Astrocyte of the cerebellum (primary cell): ENCODE measurements around the gene CFAP70.
"Not testable (repeated sequence)": the region's sequence is repeated elsewhere in the genome, so short reads cannot be mapped to it uniquely, and the experiment has no call there.

Experiments used
- DNase-seq: peaks from one replicate; pipeline ENCODE4 v3.0.0-alpha.2; 2011; ENCODE audit warnings: low read depth
- H3K4me3 ChIP-seq: 2 replicates; pipeline ENCODE4 v1.5.1; 2011; ENCODE audit warnings: mild to moderate bottlenecking, low read depth, low read length, moderate library complexity
- in situ Hi-C: cut with HindIII; loops from 2 replicates; pipeline ENCODE4 v1.10.0; 2017; ENCODE audit warnings: low sequenced_read_pairs
- TF ChIP-seq, protein P1 (sequence below): IDR thresholded peaks from 2 replicates; pipeline ENCODE4 v1.5.1; 2012; ENCODE audit warnings: low read length, low read depth, moderate library complexity, mild to moderate bottlenecking; ENCODE audit errors: missing control alignments

Gene CFAP70

DNA sequence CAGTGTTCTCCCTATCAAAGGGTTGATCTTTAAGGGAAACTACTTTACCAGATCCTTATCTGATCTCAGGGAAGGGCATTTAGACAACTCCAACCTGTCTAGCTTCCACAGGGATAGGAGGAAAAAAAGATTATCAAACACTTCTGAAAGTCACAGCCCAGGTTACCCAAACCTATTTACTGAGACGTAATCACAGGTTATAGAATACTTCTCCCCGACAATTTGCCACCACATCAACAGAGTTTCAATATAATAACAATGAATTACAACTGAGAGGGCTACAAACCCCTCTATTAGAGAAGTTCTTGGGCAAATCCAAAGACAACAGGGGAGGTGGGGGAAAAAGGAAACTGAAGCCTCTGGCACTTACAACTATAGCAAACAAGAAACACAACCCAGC, 26.3 kb downstream of the CFAP70 start:
- TF ChIP-seq, protein P1, sequence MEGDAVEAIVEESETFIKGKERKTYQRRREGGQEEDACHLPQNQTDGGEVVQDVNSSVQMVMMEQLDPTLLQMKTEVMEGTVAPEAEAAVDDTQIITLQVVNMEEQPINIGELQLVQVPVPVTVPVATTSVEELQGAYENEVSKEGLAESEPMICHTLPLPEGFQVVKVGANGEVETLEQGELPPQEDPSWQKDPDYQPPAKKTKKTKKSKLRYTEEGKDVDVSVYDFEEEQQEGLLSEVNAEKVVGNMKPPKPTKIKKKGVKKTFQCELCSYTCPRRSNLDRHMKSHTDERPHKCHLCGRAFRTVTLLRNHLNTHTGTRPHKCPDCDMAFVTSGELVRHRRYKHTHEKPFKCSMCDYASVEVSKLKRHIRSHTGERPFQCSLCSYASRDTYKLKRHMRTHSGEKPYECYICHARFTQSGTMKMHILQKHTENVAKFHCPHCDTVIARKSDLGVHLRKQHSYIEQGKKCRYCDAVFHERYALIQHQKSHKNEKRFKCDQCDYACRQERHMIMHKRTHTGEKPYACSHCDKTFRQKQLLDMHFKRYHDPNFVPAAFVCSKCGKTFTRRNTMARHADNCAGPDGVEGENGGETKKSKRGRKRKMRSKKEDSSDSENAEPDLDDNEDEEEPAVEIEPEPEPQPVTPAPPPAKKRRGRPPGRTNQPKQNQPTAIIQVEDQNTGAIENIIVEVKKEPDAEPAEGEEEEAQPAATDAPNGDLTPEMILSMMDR, result no peak
- DNase-seq, result no peak
- no peak overlapping the region for H3K4me3 ChIP-seq
- in situ Hi-C loops, result no loop called here

DNA sequence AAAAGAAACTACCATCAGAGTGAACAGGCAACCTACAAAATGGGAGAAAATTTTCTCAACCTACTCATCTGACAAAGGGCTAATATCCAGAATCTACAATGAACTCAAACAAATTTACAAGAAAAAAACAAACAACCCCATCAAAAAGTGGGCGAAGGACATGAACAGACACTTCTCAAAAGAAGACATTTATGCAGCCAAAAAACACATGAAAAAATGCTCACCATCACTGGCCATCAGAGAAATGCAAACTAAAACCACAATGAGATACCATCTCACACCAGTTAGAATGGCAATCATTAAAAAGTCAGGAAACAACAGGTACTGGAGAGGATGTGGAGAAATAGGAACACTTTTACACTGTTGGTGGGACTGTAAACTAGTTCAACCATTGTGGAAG, 30.1 kb downstream of the CFAP70 start:
- H3K4me3 ChIP-seq, DNase-seq, in situ Hi-C loops: not testable (repeated sequence)

DNA sequence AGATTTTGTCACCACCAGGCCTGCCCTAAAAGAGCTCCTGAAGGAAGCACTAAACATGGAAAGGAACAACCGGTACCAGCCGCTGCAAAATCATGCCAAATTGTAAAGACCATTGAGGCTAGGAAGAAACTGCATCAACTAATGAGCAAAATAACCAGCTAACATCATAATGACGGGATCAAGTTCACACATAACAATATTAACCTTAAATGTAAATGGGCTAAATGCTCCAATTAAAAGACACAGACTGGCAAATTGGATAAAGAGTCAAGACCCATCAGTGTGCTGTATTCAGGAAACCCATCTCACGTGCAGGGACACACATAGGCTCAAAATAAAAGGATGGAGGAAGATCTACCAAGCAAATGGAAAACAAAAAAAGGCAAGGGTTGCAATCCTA, 33.4 kb downstream of the CFAP70 start:
- in situ Hi-C loops, DNase-seq, H3K4me3 ChIP-seq: not testable (repeated sequence)

DNA sequence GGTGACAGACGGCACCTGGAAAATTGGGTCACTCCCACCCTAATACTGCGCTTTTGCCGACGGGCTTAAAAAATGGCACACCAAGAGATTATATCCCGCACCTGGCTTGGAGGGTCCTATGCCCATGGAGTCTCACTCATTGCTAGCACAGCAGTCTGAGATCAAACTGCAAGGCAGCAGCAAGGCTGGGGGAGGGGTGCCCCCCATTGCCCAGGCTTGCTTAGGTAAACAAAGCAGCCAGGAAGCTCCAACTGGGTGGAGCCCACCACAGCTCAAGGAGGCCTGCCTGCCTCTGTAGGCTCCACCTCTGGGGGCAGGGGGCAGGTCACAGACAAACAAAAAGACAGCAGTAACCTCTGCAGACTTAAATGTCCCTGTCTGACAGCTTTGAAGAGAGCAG, 35.1 kb downstream of the CFAP70 start:
- in situ Hi-C loops, DNase-seq: not testable (repeated sequence)

DNA sequence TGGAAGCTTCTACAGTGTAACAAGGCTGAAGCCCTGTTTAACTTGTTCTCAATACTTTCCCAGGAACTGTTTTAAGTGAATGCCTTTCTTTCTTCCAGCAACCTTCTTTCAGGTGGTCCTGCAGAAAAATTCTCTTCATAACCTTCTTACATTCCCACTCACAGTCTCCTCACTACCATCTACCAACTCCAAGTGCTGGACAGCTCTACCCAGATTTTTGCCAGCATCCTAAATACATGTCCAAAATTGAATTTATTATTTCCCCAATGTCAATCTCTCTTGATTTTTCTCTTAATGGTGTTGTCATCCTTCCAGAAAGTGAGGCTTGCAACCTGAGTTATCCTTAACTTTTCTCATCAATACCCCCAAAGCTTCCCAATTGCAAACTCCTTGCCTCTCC, 48.2 kb downstream of the CFAP70 start:
- no peak overlapping the region for H3K4me3 ChIP-seq
- in situ Hi-C loops, result no loop called here
- TF ChIP-seq, protein P1, result no peak
- no peak for DNase-seq

More for the DNA sequence above, 35.1 kb downstream of the CFAP70 start:
- not testable (repeated sequence) for H3K4me3 ChIP-seq

DNA sequence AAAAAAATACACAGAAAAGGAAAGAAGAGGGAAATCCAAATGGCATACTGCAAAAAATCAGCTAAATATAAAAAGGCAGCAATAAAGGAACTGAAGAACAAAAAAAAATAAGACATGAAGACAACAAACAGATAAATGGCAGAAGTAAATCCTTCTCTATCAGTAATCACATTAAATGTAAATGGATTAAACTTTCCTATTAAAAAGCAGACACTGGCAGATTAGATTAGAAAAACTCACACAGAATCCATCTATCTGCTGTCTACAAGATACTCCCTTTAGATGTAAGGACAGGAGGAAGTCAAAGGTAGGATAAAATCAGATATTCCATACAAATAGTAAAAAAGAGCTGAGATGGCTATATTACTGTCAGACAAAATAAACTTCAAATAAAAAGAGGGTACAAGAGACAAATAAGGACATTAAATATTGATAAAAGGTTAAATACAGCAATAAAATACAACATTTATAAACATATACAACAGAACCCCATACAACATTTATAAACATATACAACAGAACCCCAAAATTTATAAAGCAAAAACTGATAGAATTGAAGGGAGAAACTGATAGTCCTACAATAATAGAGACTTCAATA, 51.4 kb downstream of the CFAP70 start:
- in situ Hi-C loops, result no loop called here
- TF ChIP-seq, protein P1, result no peak
- no peak for DNase-seq
- H3K4me3 ChIP-seq, result no peak overlapping the region

DNA sequence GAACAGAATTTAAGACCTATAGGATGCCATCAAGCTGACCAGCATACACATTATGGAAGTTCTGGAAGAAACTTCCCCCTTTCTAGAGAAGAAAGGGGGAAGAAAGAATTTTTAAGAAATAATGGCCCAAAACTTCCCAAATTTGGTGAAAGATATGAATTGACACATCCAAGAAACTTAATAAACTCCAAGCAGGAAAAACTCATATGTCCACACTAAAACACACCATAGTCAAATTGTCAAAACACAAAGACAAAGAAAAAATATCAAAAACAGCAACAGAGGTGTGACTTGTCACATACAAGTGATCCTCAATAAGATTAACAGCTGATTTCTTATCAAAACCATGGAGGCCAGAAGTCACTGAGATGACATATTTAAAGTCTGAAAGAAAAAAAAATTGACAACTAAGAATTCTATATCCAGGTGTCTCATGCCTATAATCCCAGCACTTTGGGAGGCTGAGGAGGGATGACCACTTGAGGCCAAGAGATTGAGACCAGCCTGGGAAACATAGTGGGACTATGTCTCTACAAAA, 52.4 kb downstream of the CFAP70 start:
- in situ Hi-C loops, result no loop called here
- no peak for DNase-seq
- TF ChIP-seq, protein P1, result no peak
- H3K4me3 ChIP-seq, result no peak overlapping the region

DNA sequence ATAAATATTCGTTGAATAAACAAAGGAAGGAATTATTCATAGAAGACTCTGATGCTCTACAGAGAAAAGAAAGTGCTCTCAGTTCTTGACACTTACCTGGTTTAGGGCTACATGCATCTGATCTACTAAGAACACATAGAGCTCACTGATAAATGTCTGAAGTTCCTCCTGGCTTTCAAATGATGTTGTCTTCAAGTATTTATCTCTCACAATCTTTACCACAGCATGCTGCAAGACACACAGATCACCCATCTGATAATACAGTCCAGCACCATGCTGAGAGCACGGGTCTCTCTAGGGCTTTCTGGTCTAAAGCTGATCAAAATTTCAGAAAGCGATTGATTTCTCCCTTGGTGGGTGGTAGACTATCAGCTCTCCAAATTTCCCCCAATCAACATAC, 61.7 kb downstream of the CFAP70 start:
- in situ Hi-C loops, result loop anchor here (5.0 kb wide), 1 partner anchor 60 kb away; the partner anchor contains the start of gene CFAP70
- TF ChIP-seq, protein P1, result no peak
- H3K4me3 ChIP-seq, result no peak overlapping the region
- no peak for DNase-seq
